Breast epithelium (tissue), 4 donors: Measurements from ENCODE around the gene PSEN2. TPM values are rescaled to one million over a fixed set of nuclear protein-coding genes. Genes with fewer than 3 reads are reported as not detected.
A peak's percentile ranks its signal among the peaks of the same experiment; 100 is the strongest.
"Not testable (repeated sequence)": the region's sequence is repeated elsewhere in the genome, so short reads cannot be mapped to it uniquely, and the experiment has no call there.

Experiments used
- DNase-seq, 2 donors: peaks; one replicate each; pipeline ENCODE4 v3.0.0-alpha.2; 2019; ENCODE audit warnings: low spot score in 2 of 2
- H3K27ac ChIP-seq, 2 donors: fragments of 200-600 bp; sonication (generic) in 1 of 2; one replicate each; pipeline ENCODE4 v1.5.1; 2016 to 2019; ENCODE audit warnings: mild to moderate bottlenecking in 1 of 2
- H3K27me3 ChIP-seq, 2 donors: fragments of 200-600 bp; sonication (generic) in 1 of 2; one replicate each; pipeline versions ENCODE4 v1.5.1 to v1.6.0; 2017 to 2019; ENCODE audit warnings: control low read depth in 1 of 2, mild to moderate bottlenecking in 1 of 2
- H3K36me3 ChIP-seq: fragments of 200-600 bp; one replicate; pipeline ENCODE4 v1.5.1; 2019
- H3K4me1 ChIP-seq, 2 donors: fragments of 200-600 bp; sonication (generic); one replicate each; pipeline ENCODE4 v1.5.1; 2016 to 2019; ENCODE audit warnings: control low read depth in 1 of 2
- H3K4me3 ChIP-seq, 3 donors: fragments of 200-600 bp; sonication (generic); 1 replicate in 2 of 3; 2 replicates in 1 of 3; pipeline ENCODE4 v1.5.1; 2016 to 2019; ENCODE audit warnings: mild to moderate bottlenecking in 3 of 3, moderate library complexity in 2 of 3
- H3K9me3 ChIP-seq, 2 donors: fragments of 200-600 bp; sonication (generic) in 1 of 2; one replicate each; pipeline ENCODE4 v1.5.1; 2016 to 2019; ENCODE audit warnings: control low read depth in 1 of 2
- POLR2A ChIP-seq: fragments of 450-650 bp; IDR thresholded peaks from one replicate; pipeline ENCODE4 v1.6.1; 2016; ENCODE audit warnings: antibody characterized with exemption, mild to moderate bottlenecking, moderate library complexity
- POLR2AphosphoS5 ChIP-seq, 3 donors: sonication (generic); formaldehyde crosslinking; IDR thresholded peaks; one replicate each; pipeline ENCODE4 v1.6.1; 2017; ENCODE audit warnings: antibody characterized with exemption in 3 of 3
- intact Hi-C: fragments of 100-400 bp; cut with DNase I; formaldehyde crosslinking; loops from one replicate; pipeline ENCODE4 v1.15.1; 2023; ENCODE audit warnings: low total_unique reads
- total RNA-seq, 3 donors: library from RNA; depleted of rRNA; stranded (reverse); fragments of >200 nt; gene quantifications; one replicate each; pipeline ENCODE4 v1.1.0, GENCODE V29; 2016
- TF ChIP-seq, protein P1 (sequence below), 3 donors: fragments of 450-650 bp; IDR thresholded peaks; one replicate each; pipeline ENCODE4 v1.5.1; 2016 to 2017; ENCODE audit warnings: antibody characterized with exemption in 3 of 3, mild to moderate bottlenecking in 3 of 3, moderate library complexity in 3 of 3

PSEN2 gene
- total RNA-seq, 3 donors from 2014 or later, result 27.8 to 31.9 (median 27.9) TPM

DNA sequence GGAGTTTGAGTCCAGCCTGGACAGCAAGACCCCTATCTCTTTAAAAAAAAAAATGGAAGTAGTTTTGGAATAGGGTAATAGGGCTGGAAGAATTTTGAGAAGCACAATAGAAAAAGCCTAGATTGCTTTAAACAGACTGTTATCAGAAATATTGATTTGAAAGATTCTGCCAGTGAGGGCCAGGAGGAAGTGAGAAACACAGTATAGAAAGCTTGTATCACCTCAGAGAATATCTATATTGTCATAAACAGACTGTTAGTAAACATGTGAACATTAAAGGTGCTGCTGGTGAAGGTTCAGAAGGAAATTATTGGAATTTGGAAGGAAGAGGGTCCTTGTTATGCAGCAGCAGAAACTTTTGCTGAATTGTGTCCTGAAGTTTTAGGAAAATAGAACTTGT is 24.8 kb upstream of the PSEN2 start:
- H3K27ac ChIP-seq, result no peak overlapping the region
- TF ChIP-seq POLR2A (no peak), POLR2AphosphoS5 (IDR thresholded peaks at IDR 0.05) (no peak)
- TF ChIP-seq, protein P1, sequence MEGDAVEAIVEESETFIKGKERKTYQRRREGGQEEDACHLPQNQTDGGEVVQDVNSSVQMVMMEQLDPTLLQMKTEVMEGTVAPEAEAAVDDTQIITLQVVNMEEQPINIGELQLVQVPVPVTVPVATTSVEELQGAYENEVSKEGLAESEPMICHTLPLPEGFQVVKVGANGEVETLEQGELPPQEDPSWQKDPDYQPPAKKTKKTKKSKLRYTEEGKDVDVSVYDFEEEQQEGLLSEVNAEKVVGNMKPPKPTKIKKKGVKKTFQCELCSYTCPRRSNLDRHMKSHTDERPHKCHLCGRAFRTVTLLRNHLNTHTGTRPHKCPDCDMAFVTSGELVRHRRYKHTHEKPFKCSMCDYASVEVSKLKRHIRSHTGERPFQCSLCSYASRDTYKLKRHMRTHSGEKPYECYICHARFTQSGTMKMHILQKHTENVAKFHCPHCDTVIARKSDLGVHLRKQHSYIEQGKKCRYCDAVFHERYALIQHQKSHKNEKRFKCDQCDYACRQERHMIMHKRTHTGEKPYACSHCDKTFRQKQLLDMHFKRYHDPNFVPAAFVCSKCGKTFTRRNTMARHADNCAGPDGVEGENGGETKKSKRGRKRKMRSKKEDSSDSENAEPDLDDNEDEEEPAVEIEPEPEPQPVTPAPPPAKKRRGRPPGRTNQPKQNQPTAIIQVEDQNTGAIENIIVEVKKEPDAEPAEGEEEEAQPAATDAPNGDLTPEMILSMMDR (IDR thresholded peaks at IDR 0.05), result no peak
- H3K27me3 ChIP-seq, result no peaks in the 10 kb centered on the region
- no peaks in the 10 kb centered on the region for H3K9me3 ChIP-seq
- DNase-seq, result no peak
- no peaks in the 10 kb centered on the region for H3K4me1 ChIP-seq
- H3K4me3 ChIP-seq, result no peak overlapping the region
- intact Hi-C loops, result no loop called here
- H3K36me3 ChIP-seq, result no peaks in the 10 kb centered on the region

DNA sequence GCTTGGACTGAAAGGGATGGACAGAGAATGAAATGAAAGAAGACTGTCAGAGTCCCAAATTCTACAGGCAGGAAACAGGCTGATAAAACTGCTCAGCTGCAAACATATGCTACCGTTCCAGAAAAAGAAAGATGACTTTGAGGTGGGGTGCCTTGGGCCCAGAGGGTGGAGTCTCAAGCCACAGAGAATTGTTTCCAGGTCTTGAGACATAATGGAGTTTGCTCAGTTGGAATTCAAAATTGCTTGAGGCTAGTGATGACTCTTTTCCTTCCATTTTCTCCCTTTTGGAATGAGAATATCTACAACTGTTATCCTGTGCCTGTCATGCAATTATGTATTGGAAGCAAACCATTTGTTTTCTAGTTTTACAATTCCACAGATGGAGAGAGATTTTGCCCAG is 23.6 kb upstream of the PSEN2 start:
- H3K4me3 ChIP-seq, result no peak overlapping the region
- no peaks in the 10 kb centered on the region for H3K4me1 ChIP-seq
- no peaks in the 10 kb centered on the region for H3K27me3 ChIP-seq
- intact Hi-C loops, result no loop called here
- no peak for DNase-seq
- H3K36me3 ChIP-seq, result no peaks in the 10 kb centered on the region
- H3K9me3 ChIP-seq, result no peaks in the 10 kb centered on the region
- TF ChIP-seq, protein P1 (IDR thresholded peaks at IDR 0.05), result no peak
- TF ChIP-seq POLR2AphosphoS5 (IDR thresholded peaks at IDR 0.05), result no peak
- TF ChIP-seq POLR2A, result no peak
- no peak overlapping the region for H3K27ac ChIP-seq

- H3K27ac ChIP-seq, result not testable (repeated sequence)
Measured at GRCh38 chr1:226854548-226854947, 15.9 kb upstream of the PSEN2 start.

GRCh38 chr1:226862890-226863289 is 7.5 kb upstream of the PSEN2 start:
- Histone ChIP-seq H3K9me3 (no peaks in the 10 kb centered on the region), H3K27me3 (no peaks in the 10 kb centered on the region), H3K4me1 (no peaks in the 10 kb centered on the region), H3K36me3 (no peaks in the 10 kb centered on the region), H3K4me3 (no peak overlapping the region), H3K27ac (no peak overlapping the region)
- intact Hi-C loops, result no loop called here
- DNase-seq, result no peak
- TF ChIP-seq POLR2AphosphoS5 (IDR thresholded peaks at IDR 0.05), result no peak
- TF ChIP-seq, protein P1 (IDR thresholded peaks at IDR 0.05), result no peak
- TF ChIP-seq POLR2A, result no peak

More at GRCh38 chr1:226854548-226854947, 15.9 kb upstream of the PSEN2 start:
- H3K9me3 ChIP-seq, H3K4me1 ChIP-seq, intact Hi-C loops, H3K27me3 ChIP-seq, H3K4me3 ChIP-seq, H3K36me3 ChIP-seq, DNase-seq: not testable (repeated sequence)

GRCh38 chr1:226863446-226863845 is 7.0 kb upstream of the PSEN2 start:
- Histone ChIP-seq H3K36me3 (no peaks in the 10 kb centered on the region), H3K4me3 (no peak overlapping the region), H3K4me1 (no peaks in the 10 kb centered on the region), H3K27me3 (no peaks in the 10 kb centered on the region), H3K9me3 (no peaks in the 10 kb centered on the region), H3K27ac (peak overlapping the region in 1 of 2 donors; percentile 50)
- no peak for TF ChIP-seq POLR2AphosphoS5 (IDR thresholded peaks at IDR 0.05)
- TF ChIP-seq, protein P1 (IDR thresholded peaks at IDR 0.05), result no peak
- TF ChIP-seq POLR2A, result no peak
- intact Hi-C loops, result no loop called here
- no peak for DNase-seq

DNA sequence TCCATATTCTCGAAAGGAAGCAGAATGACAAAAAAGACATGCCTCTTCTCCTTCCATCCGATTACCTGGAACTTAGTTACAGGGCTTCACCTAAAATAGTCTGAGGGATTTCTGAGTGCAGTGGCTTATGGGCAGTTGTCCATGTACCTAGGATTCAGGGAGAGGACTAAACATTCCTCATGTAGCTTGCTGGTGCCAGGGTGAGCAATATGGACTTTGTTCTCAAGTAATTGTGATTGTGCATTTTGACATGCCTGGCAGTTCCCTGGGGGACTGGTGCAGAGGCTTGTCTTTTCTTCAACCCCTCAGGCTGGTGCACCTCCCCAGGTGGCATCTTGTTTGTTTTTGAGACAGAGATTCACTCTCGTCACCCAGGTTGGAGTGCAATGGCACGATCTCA is 6.1 kb upstream of the PSEN2 start:
- intact Hi-C loops, result no loop called here
- Histone ChIP-seq H3K9me3 (no peaks in the 10 kb centered on the region), H3K4me1 (no peaks in the 10 kb centered on the region), H3K36me3 (no peaks in the 10 kb centered on the region), H3K4me3 (no peak overlapping the region), H3K27ac (peak overlapping the region in 1 of 2 donors; percentile 50), H3K27me3 (no peaks in the 10 kb centered on the region)
- TF ChIP-seq POLR2AphosphoS5 (IDR thresholded peaks at IDR 0.05) (no peak), POLR2A (no peak)
- TF ChIP-seq, protein P1 (IDR thresholded peaks at IDR 0.05), result no peak
- no peak for DNase-seq
